Endothelial cell of umbilical vein (primary cell): ENCODE measurements around the gene CAPN7. TPM values are rescaled to one million over a fixed set of nuclear protein-coding genes. Genes with fewer than 3 reads are reported as not detected.

Experiments
- BruUV-seq: library from RNA; stranded (reverse); fragments of 400-500 nt; replicated peaks from 2 replicates; lab custom pipeline; 2021; lab: Mats Ljungman, UMichigan
- CTCF ChIA-PET: fragments of 300-600, 350-600 bp; sonication (Branson Sonifier 250); formaldehyde crosslinking; loops from one replicate; lab custom pipeline; 2021; ENCODE audit warnings: antibody characterized with exemption, inconsistent platforms; lab: Charles Lee
- POLR2A ChIA-PET: fragments of 300-600, 350-600 bp; sonication (Branson Sonifier 250); formaldehyde crosslinking; loops from one replicate; lab custom pipeline; 2021; ENCODE audit warnings: antibody characterized with exemption, inconsistent platforms; lab: Charles Lee
- DNase-seq: peaks from one replicate; pipeline ENCODE4 v3.0.0-alpha.2; 2011; ENCODE audit warnings: low read depth, low spot score
- FAIRE-seq: peaks from 2 replicates; lab custom pipeline; 2011; peaks lifted over from hg19 to GRCh38; lab: Jason Lieb, UNC
- H2AFZ ChIP-seq: 2 replicates; pipeline ENCODE4 v1.6.0; 2012; ENCODE audit warnings: low read depth, low read length, control low read depth, inconsistent platforms
- H3K27ac ChIP-seq: 2 replicates; pipeline ENCODE4 v1.5.1; 2011; ENCODE audit warnings: low read depth, mild to moderate bottlenecking, control low read depth, low read length, moderate library complexity; ENCODE audit not compliant: insufficient read depth
- H3K27me3 ChIP-seq, 2 experiments: 2 replicates each; pipeline versions ENCODE4 v1.6.0 to v1.6.1; 2011; ENCODE audit warnings: low read length in 2 of 2, mixed read lengths in 1 of 2; ENCODE audit not compliant: control insufficient read depth in 2 of 2, insufficient read depth in 2 of 2
- H3K36me3 ChIP-seq, 2 experiments: 2 replicates in 1 of 2; 3 replicates in 1 of 2; pipeline ENCODE4 v1.5.1; 2011; ENCODE audit warnings: low read length in 2 of 2, mild to moderate bottlenecking in 1 of 2, moderate library complexity in 1 of 2; ENCODE audit not compliant: control insufficient read depth in 2 of 2, insufficient read depth in 2 of 2; ENCODE audit errors: extremely low read depth in 1 of 2
- H3K4me1 ChIP-seq: 3 replicates; pipeline ENCODE4 v1.5.1; 2011; ENCODE audit warnings: mild to moderate bottlenecking, low read length; ENCODE audit not compliant: control insufficient read depth, insufficient read depth; ENCODE audit errors: extremely low read depth
- H3K4me2 ChIP-seq: 2 replicates; pipeline ENCODE4 v1.6.1; 2011; ENCODE audit warnings: low read length, control low read depth, mixed read lengths; ENCODE audit not compliant: insufficient read depth
- H3K4me3 ChIP-seq, 3 experiments: fragments of 200-600 bp in 1 of 3; sonication (generic), shearing (Covaris generic) in 1 of 3; replicated peaks in 1 of 3; 2 replicates each; pipeline ENCODE4 v1.5.1; 2011 to 2016; ENCODE audit warnings: control low read depth in 3 of 3, low read length in 3 of 3, mild to moderate bottlenecking in 2 of 3, inconsistent platforms in 1 of 3, low read depth in 1 of 3, moderate library complexity in 1 of 3; ENCODE audit not compliant: insufficient read depth in 1 of 3
- H3K79me2 ChIP-seq: 2 replicates; pipeline ENCODE4 v1.6.0; 2012; ENCODE audit warnings: low read length, inconsistent platforms; ENCODE audit not compliant: control insufficient read depth, insufficient read depth
- H3K9ac ChIP-seq: replicated peaks from 2 replicates; pipeline ENCODE3; 2011; ENCODE audit warnings: low read length, control low read depth; ENCODE audit not compliant: insufficient read depth; ENCODE audit errors: extremely low read depth
- H3K9me1 ChIP-seq: replicated peaks from 3 replicates; pipeline ENCODE4 v1.6.0; 2011; ENCODE audit warnings: mild to moderate bottlenecking, low read length; ENCODE audit not compliant: control insufficient read depth, insufficient read depth; ENCODE audit errors: extremely low read depth
- H3K9me3 ChIP-seq: replicated peaks from 2 replicates; pipeline ENCODE4 v1.5.1; 2012; ENCODE audit warnings: low read length, inconsistent platforms; ENCODE audit not compliant: control insufficient read depth, insufficient read depth
- H4K20me1 ChIP-seq: replicated peaks from 2 replicates; pipeline ENCODE3; 2011; ENCODE audit warnings: mild to moderate bottlenecking, low read length; ENCODE audit not compliant: control insufficient read depth, insufficient read depth; ENCODE audit errors: extremely low read depth
- CTCF ChIP-seq, 2 donors: IDR thresholded peaks; 1 replicate in 1 of 2; 2 replicates in 1 of 2; pipeline ENCODE4 v1.5.1; 2011; ENCODE audit warnings: low read length in 2 of 2, mild to moderate bottlenecking in 2 of 2, moderate library complexity in 2 of 2, control low read depth in 1 of 2, inconsistent platforms in 1 of 2, low read depth in 1 of 2; ENCODE audit not compliant: insufficient read depth in 1 of 2; ENCODE audit errors: extremely low read depth in 1 of 2
- EZH2 ChIP-seq: IDR thresholded peaks from 2 replicates; pipeline ENCODE4 v1.6.1; 2012; ENCODE audit warnings: borderline replicate concordance, low read depth, mild to moderate bottlenecking, moderate library complexity, low read length, inconsistent platforms; ENCODE audit not compliant: severe bottlenecking
- FOS ChIP-seq: IDR thresholded peaks from 2 replicates; pipeline ENCODE4 v1.6.1; 2011; ENCODE audit warnings: mild to moderate bottlenecking, low read length, moderate library complexity, borderline replicate concordance; ENCODE audit not compliant: insufficient read depth
- GATA2 ChIP-seq: IDR thresholded peaks from 2 replicates; pipeline ENCODE4 v1.7.0; 2011; ENCODE audit warnings: low read depth, mild to moderate bottlenecking, moderate library complexity, mixed read lengths, low read length; ENCODE audit not compliant: insufficient read length, insufficient read depth
- JUN ChIP-seq: IDR thresholded peaks from 2 replicates; pipeline ENCODE4 v1.6.1; 2011; ENCODE audit warnings: borderline replicate concordance, low read depth; ENCODE audit not compliant: insufficient read length, insufficient read depth
- MAX ChIP-seq: IDR thresholded peaks from 2 replicates; pipeline ENCODE4 v1.6.1; 2011; ENCODE audit not compliant: insufficient read depth, insufficient read length
- MYC ChIP-seq: IDR thresholded peaks from one replicate; pipeline ENCODE4 v1.6.1; 2011; ENCODE audit warnings: mild to moderate bottlenecking, low read depth, low read length
- POLR2A ChIP-seq: IDR thresholded peaks from 2 replicates; pipeline ENCODE4 v1.6.1; 2012; ENCODE audit warnings: low read depth, mild to moderate bottlenecking, control low read depth, low read length
- POLR2AphosphoS5 ChIP-seq: IDR thresholded peaks from 2 replicates; pipeline ENCODE4 v1.6.1; 2012; ENCODE audit warnings: low read depth, mild to moderate bottlenecking, control low read depth, low read length, moderate library complexity; ENCODE audit not compliant: insufficient read depth
- dilution Hi-C: fragments of 300-500 bp; cut with MboI; formaldehyde crosslinking; loops from one replicate; pipeline ENCODE4 v1.15.0; 2019; ENCODE audit warnings: low sequenced_read_pairs; ENCODE audit not compliant: extremely low pct_ligation_motif_present
- intact Hi-C: fragments of 100-400 bp; cut with micrococcal nuclease; formaldehyde crosslinking; loops from one replicate; pipeline ENCODE4 v1.10.0; 2022
- polyA plus RNA-seq, 4 experiments: library from polyadenylated mRNA; depleted of rRNA in 3 of 4; stranded (reverse) in 3 of 4; unstranded in 1 of 4; fragments of >200 nt; gene quantifications; 2 replicates each; pipeline versions ENCODE4 v1.2.1 to v1.2.3, GENCODE V29; 2011 to 2012; ENCODE audit warnings: missing spikeins in 1 of 4
- total RNA-seq: library from RNA; stranded (reverse); gene quantifications from 2 replicates; pipeline ENCODE4 v1.2.3, GENCODE V29; 2021

CAPN7 gene
- total and polyA plus RNA-seq, 2 donors (not counting 3 experiments of a cell fraction or from before 2014, with no cell fraction given), result 13.2 to 32.7 TPM

GRCh38 chr3:15164340-15164739 lies 41.7 kb upstream of the CAPN7 start:
- ChIA-PET CTCF (interaction anchor here (0.7 to 1.7 kb wide), 3 partner anchors 12 to 405 kb away, joined by 4 to 5 read pairs (median 5); no protein-coding TSS in a partner anchor), POLR2A (no interaction called here)
- Histone ChIP-seq H3K27me3 (peaks cover 7 to 23% of the 10 kb centered on the region in 2 experiments), H3K4me1 (no peaks in the 10 kb centered on the region), H3K4me2 (no peak overlapping the region), H3K79me2 (no peaks in the 10 kb centered on the region), H3K4me3 (no peak overlapping the region), H2AFZ (no peak overlapping the region), H3K36me3 (no peaks in the 10 kb centered on the region), H4K20me1 (no peaks in the 10 kb centered on the region), H3K9ac (no peak overlapping the region), H3K9me3 (no peaks in the 10 kb centered on the region), H3K9me1 (no peaks in the 10 kb centered on the region), H3K27ac (no peak overlapping the region)
- BruUV-seq, result no TSS peak
- no peak for TF ChIP-seq CTCF (IDR thresholded peaks at IDR 0.05; ENCODE audit: extremely low read depth in 1 of 2, insufficient read depth in 1 of 2, low read depth in 1 of 2, low read length in 2 of 2)
- TF ChIP-seq POLR2A, result no peak
- TF ChIP-seq POLR2AphosphoS5, result no peak
- no peak for TF ChIP-seq FOS
- TF ChIP-seq JUN, result no peak
- TF ChIP-seq EZH2, result no peak
- TF ChIP-seq MAX, result no peak
- TF ChIP-seq MYC, result no peak
- no peak for TF ChIP-seq GATA2
- dilution Hi-C loops, result no loop called here
- DNase-seq (no peak), FAIRE-seq (no peak)
- intact Hi-C loops, result no loop called here
